HEK293T (cell line): ENCODE data around the gene MYOM3.
"Not testable (repeated sequence)": the region's sequence is repeated elsewhere in the genome, so short reads cannot be mapped to it uniquely, and the experiment has no call there.

Source experiments
- CTCF ChIA-PET: fragments of 350-600 bp; formaldehyde crosslinking; extraction: SDS; loops from one replicate; lab custom pipeline; 2021; ENCODE audit warnings: antibody characterized with exemption, inconsistent platforms; lab: Yijun Ruan, JAX
- POLR2A ChIA-PET: fragments of 350-600 bp; formaldehyde crosslinking; extraction: SDS; loops from one replicate; lab custom pipeline; 2020; ENCODE audit warnings: antibody characterized with exemption, inconsistent platforms; lab: Yijun Ruan, JAX
- DNase-seq: peaks from one replicate; pipeline ENCODE4 v3.0.0; 2012; ENCODE audit warnings: mixed read lengths; ENCODE audit errors: extremely low spot score
- ARNT ChIP-seq: fragments of 450-650 bp; IDR thresholded peaks from 2 replicates; pipeline ENCODE4 v1.6.1; 2017; ENCODE audit warnings: mild to moderate bottlenecking
- BHLHE40 ChIP-seq: fragments of 450-650 bp; IDR thresholded peaks from 2 replicates; pipeline ENCODE4 v1.6.1; 2016; ENCODE audit warnings: mild to moderate bottlenecking, moderate library complexity, borderline replicate concordance
- CTBP1 ChIP-seq: fragments of 450-650 bp; IDR thresholded peaks from 2 replicates; pipeline ENCODE4 v1.6.1; 2016; ENCODE audit warnings: borderline replicate concordance
- ELF4 ChIP-seq: fragments of 450-650 bp; IDR thresholded peaks from 2 replicates; pipeline ENCODE4 v1.6.1; 2017; ENCODE audit warnings: antibody characterized with exemption
- FOXA1 ChIP-seq: fragments of 450-650 bp; IDR thresholded peaks from 2 replicates; pipeline ENCODE4 v1.6.1; 2016; ENCODE audit warnings: mild to moderate bottlenecking
- FOXK2 ChIP-seq: fragments of 450-650 bp; IDR thresholded peaks from 2 replicates; pipeline ENCODE4 v1.6.1; 2016; ENCODE audit warnings: mild to moderate bottlenecking
- FOXM1 ChIP-seq: fragments of 450-650 bp; IDR thresholded peaks from 2 replicates; pipeline ENCODE4 v1.6.1; 2017; ENCODE audit warnings: mild to moderate bottlenecking, borderline replicate concordance
- HDGF ChIP-seq: fragments of 450-650 bp; IDR thresholded peaks from 2 replicates; pipeline ENCODE4 v1.6.1; 2017; ENCODE audit warnings: antibody characterized with exemption, borderline replicate concordance
- L3MBTL2 ChIP-seq: fragments of 450-650 bp; conservative IDR thresholded peaks from 2 replicates; pipeline ENCODE4 v1.6.1; 2016; ENCODE audit warnings: mild to moderate bottlenecking
- LEF1 ChIP-seq: fragments of 450-650 bp; IDR thresholded peaks from 2 replicates; pipeline ENCODE4 v1.6.1; 2017; ENCODE audit warnings: mild to moderate bottlenecking, borderline replicate concordance
- NFRKB ChIP-seq: fragments of 450-650 bp; IDR thresholded peaks from 2 replicates; pipeline ENCODE4 v1.6.1; 2016; ENCODE audit warnings: mild to moderate bottlenecking, moderate library complexity
- PKNOX1 ChIP-seq: fragments of 450-650 bp; IDR thresholded peaks from 2 replicates; pipeline ENCODE4 v1.6.1; 2016
- SP1 ChIP-seq: fragments of 450-650 bp; IDR thresholded peaks from 2 replicates; pipeline ENCODE4 v1.6.1; 2017
- SUZ12 ChIP-seq: fragments of 450-650 bp; IDR thresholded peaks from 2 replicates; pipeline ENCODE4 v1.6.1; 2016; ENCODE audit warnings: mild to moderate bottlenecking
- TARDBP ChIP-seq: fragments of 450-650 bp; IDR thresholded peaks from 2 replicates; pipeline ENCODE4 v1.6.1; 2016
- ZNF384 ChIP-seq: fragments of 450-650 bp; IDR thresholded peaks from 2 replicates; pipeline ENCODE4 v1.6.1; 2016

MYOM3 gene

GRCh38 chr1:24043345-24044032 is 68.4 kb downstream of the MYOM3 start:
- CTCF ChIA-PET: interaction anchor here (0.5 to 1.4 kb wide), 5 partner anchors 13 to 127 kb away, joined by 3 to 9 read pairs (median 3); no protein-coding TSS in a partner anchor
- peak; percentile 37 for DNase-seq
- POLR2A ChIA-PET: interaction anchor here (1.0 to 2.6 kb wide), 3 partner anchors 63 to 84 kb away, joined by 3 to 12 read pairs (median 5); partner anchors contain the start of genes PNRC2 and SRSF10
- TF ChIP-seq CTBP1 (peak; percentile 46; the same call in 1 of the 2 replicates), FOXM1 (no peak)

DNA sequence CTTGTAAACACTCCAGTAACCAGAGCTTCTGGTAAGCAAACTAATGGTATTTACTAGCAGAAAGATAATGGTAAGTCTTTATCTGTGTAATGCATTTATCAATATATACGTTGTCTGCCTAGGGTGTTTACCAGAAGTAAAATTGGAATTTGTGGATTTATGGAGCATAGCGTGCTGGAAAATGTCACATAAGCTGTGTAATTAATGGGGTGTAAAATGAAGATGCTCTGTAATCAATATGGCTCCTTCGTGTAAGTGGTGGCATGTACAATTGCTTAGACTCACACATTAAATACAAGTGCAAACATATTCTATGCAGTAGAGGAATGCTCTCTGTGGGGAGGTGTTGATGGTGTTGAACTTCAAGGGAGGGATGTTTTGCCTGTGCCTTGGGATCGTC is 69.6 kb downstream of the MYOM3 start:
- TF ChIP-seq FOXK2 (no peak), HDGF (no peak), NFRKB (no peak), PKNOX1 (no peak), ZNF384 (no peak), BHLHE40 (no peak), SUZ12 (no peak), SP1 (no peak), ARNT (no peak), L3MBTL2 (no peak)
- DNase-seq: no peak
- CTCF ChIA-PET: no interaction called here
- POLR2A ChIA-PET: interaction anchor here (0.9 to 2.6 kb wide), 2 partner anchors 14 to 62 kb away, joined by 3 to 12 read pairs; partner anchors contain the start of gene SRSF10

DNA sequence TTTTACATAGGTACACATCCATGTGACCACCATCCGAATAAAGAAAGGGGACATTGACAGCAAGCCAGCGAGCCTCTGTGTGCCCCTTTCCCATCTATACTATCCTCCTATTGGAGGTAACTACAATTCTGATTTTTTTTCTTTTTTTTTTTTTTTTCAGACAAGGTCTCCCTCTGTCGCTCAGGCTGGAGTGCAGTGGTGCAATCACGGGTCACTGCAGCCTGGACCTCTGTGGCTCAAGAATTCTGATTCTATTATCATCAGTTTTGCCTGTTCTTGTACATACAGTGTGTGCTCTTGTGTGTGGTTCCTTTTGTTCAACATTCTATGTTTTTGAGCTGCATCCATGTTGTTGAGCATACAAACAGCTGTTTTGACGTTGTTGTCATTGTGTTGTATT is 75.8 kb downstream of the MYOM3 start:
- POLR2A ChIA-PET: no interaction called here
- CTCF ChIA-PET: no interaction called here
- DNase-seq: no peak
- TF ChIP-seq FOXM1 (no peak), CTBP1 (no peak), L3MBTL2 (no peak), HDGF (no peak), PKNOX1 (no peak), SUZ12 (no peak), FOXK2 (no peak), FOXA1 (no peak), ARNT (no peak), LEF1 (no peak), NFRKB (no peak), TARDBP (no peak), ZNF384 (no peak), ELF4 (no peak), SP1 (no peak)

GRCh38 chr1:24032981-24033380 is 79.0 kb downstream of the MYOM3 start:
- no peak for TF ChIP-seq LEF1
- TF ChIP-seq L3MBTL2: no peak
- no peak for TF ChIP-seq PKNOX1
- TF ChIP-seq CTBP1: no peak
- no peak for TF ChIP-seq FOXK2
- no peak for TF ChIP-seq TARDBP
- no peak for TF ChIP-seq BHLHE40
- no peak for TF ChIP-seq SP1
- no peak for TF ChIP-seq FOXA1
- TF ChIP-seq SUZ12: no peak
- TF ChIP-seq FOXM1: no peak
- TF ChIP-seq ZNF384: no peak
- no peak for TF ChIP-seq ELF4
- TF ChIP-seq HDGF: no peak
- TF ChIP-seq NFRKB: no peak
- no peak for TF ChIP-seq ARNT
- DNase-seq: no peak
- POLR2A ChIA-PET: no interaction called here
- CTCF ChIA-PET: no interaction called here

GRCh38 chr1:24030976-24031516 is 80.9 kb downstream of the MYOM3 start:
- DNase-seq, POLR2A ChIA-PET: not testable (repeated sequence)
- CTCF ChIA-PET: interaction anchor here (0.6 to 0.7 kb wide), 2 partner anchors 13 to 129 kb away, joined by 3 to 6 read pairs; no protein-coding TSS in a partner anchor

- DNase-seq: no peak
- TF ChIP-seq FOXK2: no peak
- no peak for TF ChIP-seq LEF1
- no peak for TF ChIP-seq L3MBTL2
- no peak for TF ChIP-seq NFRKB
- TF ChIP-seq ELF4: no peak
- no peak for TF ChIP-seq FOXA1
- no peak for TF ChIP-seq CTBP1
- no peak for TF ChIP-seq ARNT
- ChIA-PET CTCF (interaction anchor here (0.5 to 1.6 kb wide), 9 partner anchors 8 to 71 kb away, joined by 3 to 9 read pairs (median 3); no protein-coding TSS in a partner anchor), POLR2A (interaction anchor here (0.8 to 1.7 kb wide), 5 partner anchors 8 to 67 kb away, joined by 3 to 10 read pairs (median 4); partner anchors contain the start of genes PNRC2 and SRSF10)
Observed at GRCh38 chr1:24027838-24028468, 84.0 kb downstream of the MYOM3 start.
